WERI-Rb-1 (cell line): ENCODE measurements around the gene PINK1.
A peak's percentile ranks its signal among the peaks of the same experiment; 100 is the strongest.

Experiments
- DNase-seq: peaks from one replicate; pipeline ENCODE4 v3.0.0-alpha.2; 2020
- H3K27ac ChIP-seq: fragments of 250-450 bp; sonication (Bioruptor Pico); 2 replicates; pipeline ENCODE4 v1.5.1; 2020; ENCODE audit warnings: mild to moderate bottlenecking, moderate library complexity
- H3K27me3 ChIP-seq: fragments of 250-450 bp; sonication (Bioruptor Pico); 2 replicates; pipeline ENCODE4 v1.5.1; 2021; ENCODE audit warnings: mild to moderate bottlenecking, low read depth, moderate library complexity; ENCODE audit not compliant: insufficient read depth, severe bottlenecking
- H3K36me3 ChIP-seq: fragments of 250-450 bp; sonication (Bioruptor Pico); 2 replicates; pipeline ENCODE4 v1.5.1; 2020; ENCODE audit warnings: mild to moderate bottlenecking, moderate library complexity
- H3K4me3 ChIP-seq: 2 replicates; pipeline ENCODE4 v1.5.1; 2011; ENCODE audit warnings: low read depth, mild to moderate bottlenecking, control low read depth, low read length
- H3K9me3 ChIP-seq: fragments of 250-450 bp; sonication (Bioruptor Pico); 2 replicates; pipeline ENCODE4 v1.5.1; 2021; ENCODE audit warnings: mild to moderate bottlenecking, moderate library complexity; ENCODE audit not compliant: severe bottlenecking
- CTCF ChIP-seq: IDR thresholded peaks from 2 replicates; pipeline ENCODE4 v1.5.1; 2011; ENCODE audit warnings: low read depth, mild to moderate bottlenecking, control low read depth, inconsistent platforms, low read length

PINK1 gene

GRCh38 chr1:20693623-20694022, 60.4 kb downstream of the PINK1 start:
- Histone ChIP-seq H3K9me3 (no peaks in the 10 kb centered on the region), H3K4me3 (no peak overlapping the region), H3K27me3 (no peaks in the 10 kb centered on the region), H3K36me3 (no peaks in the 10 kb centered on the region), H3K27ac (no peak overlapping the region)
- TF ChIP-seq CTCF: no peak
- no peak for DNase-seq

DNA sequence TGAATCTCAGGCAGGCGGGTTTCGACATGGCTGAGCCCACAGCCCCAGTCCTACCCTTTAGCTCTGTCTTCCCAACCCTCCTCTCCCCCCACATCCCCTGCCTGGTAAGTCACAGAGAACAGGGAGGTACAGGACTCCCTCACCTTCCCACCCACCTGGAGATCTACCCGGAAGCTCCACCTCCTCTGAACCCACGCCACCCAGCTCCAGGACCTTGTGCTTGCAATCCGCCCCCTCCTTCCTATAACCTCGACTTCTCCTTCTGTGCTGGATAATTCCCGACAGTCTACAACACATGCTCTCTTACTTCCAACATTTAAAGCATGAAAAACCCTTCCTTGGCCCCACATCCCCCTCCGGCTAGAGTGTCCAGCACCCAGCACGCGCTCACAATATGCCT, 62.3 kb downstream of the PINK1 start:
- Histone ChIP-seq H3K27me3 (no peaks in the 10 kb centered on the region), H3K4me3 (no peak overlapping the region), H3K9me3 (no peaks in the 10 kb centered on the region), H3K27ac (no peak overlapping the region), H3K36me3 (no peaks in the 10 kb centered on the region)
- DNase-seq: no peak
- TF ChIP-seq CTCF: no peak

DNA sequence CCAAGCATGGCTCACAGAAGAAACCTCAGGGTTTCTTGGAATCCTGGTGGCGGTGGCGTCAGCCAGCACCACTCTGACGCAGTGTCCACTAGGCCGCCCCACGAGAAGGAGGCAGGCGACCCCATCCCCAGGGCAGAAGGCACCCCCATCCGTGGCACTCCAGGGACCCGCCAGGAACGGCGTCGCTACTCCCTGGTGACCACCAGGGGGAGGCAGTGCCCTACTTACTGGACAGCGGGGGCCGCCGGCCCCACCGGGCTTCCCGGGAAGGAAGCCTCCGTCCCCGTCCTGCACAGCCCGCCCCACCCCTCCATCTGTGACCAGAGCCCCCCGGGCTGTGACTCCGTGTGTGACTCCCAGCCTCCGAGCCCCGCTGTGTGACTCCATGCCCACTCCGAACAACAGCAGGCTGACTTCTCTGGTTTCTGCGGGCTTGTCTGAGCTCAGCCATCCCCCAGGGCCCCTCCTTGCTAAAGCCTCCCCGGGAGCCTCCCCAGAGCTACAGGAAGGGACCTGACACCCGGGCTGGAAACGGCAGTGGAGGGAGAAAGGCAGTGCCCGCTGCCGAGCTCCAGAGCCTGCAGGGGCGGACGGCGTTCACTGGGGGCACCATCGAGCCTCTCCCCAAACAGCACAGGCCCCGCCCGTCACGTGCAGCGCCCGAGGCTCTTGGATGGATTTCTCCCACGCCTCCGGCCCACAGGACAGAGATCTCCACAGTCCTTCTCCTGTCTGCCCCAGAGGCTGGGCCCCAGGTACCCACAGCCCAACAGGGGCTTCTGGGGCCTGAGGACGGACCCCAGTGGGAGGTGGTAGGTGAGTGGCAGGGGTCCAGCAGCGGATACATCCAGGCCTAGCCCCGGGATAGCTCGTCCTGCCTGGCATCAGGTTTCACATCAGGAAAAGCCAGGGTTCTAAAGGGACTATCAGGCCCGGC, 63.4 kb downstream of the PINK1 start:
- H3K36me3 ChIP-seq: no peaks in the 10 kb centered on the region
- H3K27ac ChIP-seq: peak overlapping the region; percentile 73
- DNase-seq: peak; percentile 96
- H3K9me3 ChIP-seq: no peaks in the 10 kb centered on the region
- H3K27me3 ChIP-seq: no peaks in the 10 kb centered on the region
- TF ChIP-seq CTCF: peak; percentile 93
- peak overlapping the region; percentile 42 for H3K4me3 ChIP-seq

DNA sequence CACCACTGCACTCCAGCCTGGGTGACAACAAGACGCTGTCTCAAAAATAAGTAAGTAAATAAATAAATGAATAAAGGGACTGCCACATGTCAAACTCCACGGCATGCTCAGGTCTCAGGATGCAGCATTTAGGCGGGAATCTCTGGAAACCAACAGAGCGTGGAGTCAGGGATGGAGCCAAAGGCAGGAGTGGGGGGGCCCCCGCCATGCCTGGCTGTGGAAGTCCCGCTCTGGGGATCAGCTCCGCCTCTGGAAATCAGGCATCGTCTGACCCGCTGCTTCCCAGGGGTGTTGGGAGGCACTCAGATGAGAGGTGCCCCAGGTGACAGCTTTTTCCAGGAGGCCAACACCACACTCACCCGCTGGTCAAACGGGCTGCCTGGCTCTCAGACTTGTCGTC, 64.3 kb downstream of the PINK1 start:
- no peak for TF ChIP-seq CTCF
- H3K27ac ChIP-seq: peak overlapping the region; percentile 73
- no peaks in the 10 kb centered on the region for H3K27me3 ChIP-seq
- no peak for DNase-seq
- no peak overlapping the region; the same call in 1 of the 2 replicates for H3K4me3 ChIP-seq
- no peaks in the 10 kb centered on the region for H3K9me3 ChIP-seq
- no peaks in the 10 kb centered on the region for H3K36me3 ChIP-seq

GRCh38 chr1:20698195-20698910, 65.1 kb downstream of the PINK1 start:
- Histone ChIP-seq H3K9me3 (no peaks in the 10 kb centered on the region), H3K27me3 (no peaks in the 10 kb centered on the region), H3K4me3 (no peak overlapping the region), H3K27ac (no peak overlapping the region), H3K36me3 (no peaks in the 10 kb centered on the region)
- no peak for TF ChIP-seq CTCF
- no peak for DNase-seq
